DOHH2 (cell line): ENCODE measurements around the gene HEPHL1.

ENCODE experiments used
- H3F3A ChIP-seq: fragments of 200-600 bp; sonication (generic), shearing (Covaris generic); 2 replicates; pipeline ENCODE4 v1.6.0; 2016; ENCODE audit warnings: antibody characterized with exemption, mild to moderate bottlenecking; ENCODE audit not compliant: control insufficient read depth, insufficient read depth
- H3K27ac ChIP-seq: fragments of 200-600 bp; sonication (generic); 2 replicates; pipeline ENCODE4 v1.5.1; 2014; ENCODE audit warnings: low read depth, mild to moderate bottlenecking, low read length, moderate library complexity
- H3K27me3 ChIP-seq: fragments of 200-600 bp; sonication (generic); 2 replicates; pipeline ENCODE4 v1.6.1; 2014; ENCODE audit warnings: mild to moderate bottlenecking, low read length, mixed read lengths; ENCODE audit not compliant: control insufficient read depth
- H3K36me3 ChIP-seq: fragments of 200-600 bp; sonication (generic); 2 replicates; pipeline ENCODE4 v1.6.1; 2014; ENCODE audit warnings: mild to moderate bottlenecking, low read length, moderate library complexity, mixed read lengths; ENCODE audit not compliant: control insufficient read depth
- H3K4me1 ChIP-seq: fragments of 200-600 bp; sonication (generic); 2 replicates; pipeline ENCODE4 v1.6.1; 2014; ENCODE audit warnings: mild to moderate bottlenecking, low read length, mixed read lengths; ENCODE audit not compliant: control insufficient read depth
- H3K4me2 ChIP-seq: fragments of 200-600 bp; sonication (generic); 2 replicates; pipeline ENCODE4 v1.6.0; 2014; ENCODE audit warnings: mild to moderate bottlenecking, low read length, moderate library complexity
- H3K4me3 ChIP-seq: fragments of 200-600 bp; sonication (generic); 2 replicates; pipeline ENCODE4 v1.5.1; 2014; ENCODE audit warnings: mild to moderate bottlenecking, low read length, mixed read lengths
- H3K79me2 ChIP-seq: fragments of 200-600 bp; sonication (generic); 2 replicates; pipeline ENCODE4 v1.6.1; 2014; ENCODE audit warnings: mild to moderate bottlenecking, low read length, mixed read lengths; ENCODE audit not compliant: control insufficient read depth
- H3K9me2 ChIP-seq: fragments of 200-600 bp; sonication (generic); replicated peaks from 2 replicates; pipeline ENCODE4 v1.6.1; 2014; ENCODE audit warnings: mild to moderate bottlenecking, low read length, mixed read lengths; ENCODE audit not compliant: control insufficient read depth
- H3K9me3 ChIP-seq: fragments of 200-600 bp; sonication (generic); 2 replicates; pipeline ENCODE4 v1.6.1; 2014; ENCODE audit warnings: antibody characterized with exemption, low read length, mixed read lengths; ENCODE audit not compliant: control insufficient read depth, insufficient read depth
- H4K20me1 ChIP-seq: fragments of 200-600 bp; sonication (generic); 2 replicates; pipeline ENCODE4 v1.6.0; 2014; ENCODE audit warnings: low read depth, mild to moderate bottlenecking, antibody characterized with exemption, low read length, moderate library complexity; ENCODE audit not compliant: control insufficient read depth, insufficient read depth
- EZH2phosphoT487 ChIP-seq: fragments of 200-600 bp; sonication (generic); IDR thresholded peaks from 2 replicates; pipeline ENCODE4 v1.6.1; 2017; ENCODE audit warnings: borderline replicate concordance, mild to moderate bottlenecking, antibody characterized with exemption, low read length, moderate library complexity, mixed read lengths
- TF ChIP-seq, protein P1 (sequence below): fragments of 200-600 bp; sonication (generic); IDR thresholded peaks from one replicate; pipeline ENCODE4 v1.5.1; 2014; ENCODE audit warnings: antibody characterized with exemption, mild to moderate bottlenecking, low read depth, low read length; ENCODE audit not compliant: poor library complexity, severe bottlenecking

The HEPHL1 gene

DNA sequence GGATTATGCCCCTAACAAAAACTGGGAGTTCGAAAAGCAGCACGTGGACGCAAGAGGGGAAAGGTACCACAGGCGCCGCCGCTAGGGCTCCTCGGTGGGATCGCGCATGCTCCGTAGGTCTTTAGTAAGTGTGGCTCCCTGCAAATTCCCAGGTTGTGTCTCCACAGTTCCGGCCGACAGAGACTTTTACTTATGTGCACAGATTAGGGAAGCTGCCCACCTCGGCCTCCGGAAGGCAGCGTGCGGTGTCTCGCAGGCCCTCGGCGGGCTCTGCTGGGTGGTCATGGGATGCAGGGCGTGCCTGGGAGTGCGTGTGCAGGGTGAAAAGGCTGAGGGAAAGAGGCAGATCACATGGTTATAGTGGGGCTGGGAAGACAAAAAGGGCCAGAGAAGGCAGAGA is 67.8 kb downstream of the HEPHL1 start:
- no peaks in the 10 kb centered on the region for H3K9me2 ChIP-seq
- no peak overlapping the region for H3K4me3 ChIP-seq
- H3K4me1 ChIP-seq, result no peaks in the 10 kb centered on the region
- no peaks in the 10 kb centered on the region for H3K79me2 ChIP-seq
- TF ChIP-seq, protein P1, sequence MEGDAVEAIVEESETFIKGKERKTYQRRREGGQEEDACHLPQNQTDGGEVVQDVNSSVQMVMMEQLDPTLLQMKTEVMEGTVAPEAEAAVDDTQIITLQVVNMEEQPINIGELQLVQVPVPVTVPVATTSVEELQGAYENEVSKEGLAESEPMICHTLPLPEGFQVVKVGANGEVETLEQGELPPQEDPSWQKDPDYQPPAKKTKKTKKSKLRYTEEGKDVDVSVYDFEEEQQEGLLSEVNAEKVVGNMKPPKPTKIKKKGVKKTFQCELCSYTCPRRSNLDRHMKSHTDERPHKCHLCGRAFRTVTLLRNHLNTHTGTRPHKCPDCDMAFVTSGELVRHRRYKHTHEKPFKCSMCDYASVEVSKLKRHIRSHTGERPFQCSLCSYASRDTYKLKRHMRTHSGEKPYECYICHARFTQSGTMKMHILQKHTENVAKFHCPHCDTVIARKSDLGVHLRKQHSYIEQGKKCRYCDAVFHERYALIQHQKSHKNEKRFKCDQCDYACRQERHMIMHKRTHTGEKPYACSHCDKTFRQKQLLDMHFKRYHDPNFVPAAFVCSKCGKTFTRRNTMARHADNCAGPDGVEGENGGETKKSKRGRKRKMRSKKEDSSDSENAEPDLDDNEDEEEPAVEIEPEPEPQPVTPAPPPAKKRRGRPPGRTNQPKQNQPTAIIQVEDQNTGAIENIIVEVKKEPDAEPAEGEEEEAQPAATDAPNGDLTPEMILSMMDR, result no peak
- TF ChIP-seq EZH2phosphoT487, result no peak
- H3K27ac ChIP-seq, result no peak overlapping the region
- H3K9me3 ChIP-seq, result no peaks in the 10 kb centered on the region
- no peaks in the 10 kb centered on the region for H3K36me3 ChIP-seq
- H4K20me1 ChIP-seq, result no peaks in the 10 kb centered on the region
- H3K27me3 ChIP-seq, result no peaks in the 10 kb centered on the region
- H3F3A ChIP-seq, result no peaks in the 10 kb centered on the region
- H3K4me2 ChIP-seq, result no peak overlapping the region

- no peaks in the 10 kb centered on the region for H4K20me1 ChIP-seq
- H3K4me3 ChIP-seq, result no peak overlapping the region
- no peaks in the 10 kb centered on the region for H3F3A ChIP-seq
- no peaks in the 10 kb centered on the region for H3K9me2 ChIP-seq
- H3K36me3 ChIP-seq, result no peaks in the 10 kb centered on the region
- TF ChIP-seq EZH2phosphoT487, result no peak
- TF ChIP-seq, protein P1, result no peak
- H3K4me1 ChIP-seq, result no peaks in the 10 kb centered on the region
- H3K79me2 ChIP-seq, result no peaks in the 10 kb centered on the region
- H3K4me2 ChIP-seq, result no peak overlapping the region
- H3K27ac ChIP-seq, result no peak overlapping the region
- H3K9me3 ChIP-seq, result no peaks in the 10 kb centered on the region
- H3K27me3 ChIP-seq, result no peaks in the 10 kb centered on the region
These were observed 68.2 kb downstream of the HEPHL1 start for GRCh38 chr11:94089341-94089740.

GRCh38 chr11:94090401-94090800 is 69.2 kb downstream of the HEPHL1 start:
- Histone ChIP-seq H3K9me3 (no peaks in the 10 kb centered on the region), H3K27ac (no peak overlapping the region), H3K27me3 (no peaks in the 10 kb centered on the region), H3F3A (no peaks in the 10 kb centered on the region), H3K36me3 (no peaks in the 10 kb centered on the region), H3K4me2 (no peak overlapping the region), H3K79me2 (no peaks in the 10 kb centered on the region), H3K9me2 (no peaks in the 10 kb centered on the region), H3K4me1 (no peaks in the 10 kb centered on the region), H4K20me1 (no peaks in the 10 kb centered on the region), H3K4me3 (no peak overlapping the region)
- TF ChIP-seq, protein P1, result no peak
- TF ChIP-seq EZH2phosphoT487, result no peak

GRCh38 chr11:94091091-94091490 is 69.9 kb downstream of the HEPHL1 start:
- no peaks in the 10 kb centered on the region for H3K4me1 ChIP-seq
- TF ChIP-seq EZH2phosphoT487, result no peak
- TF ChIP-seq, protein P1, result no peak
- H3K4me3 ChIP-seq, result no peak overlapping the region
- no peaks in the 10 kb centered on the region for H4K20me1 ChIP-seq
- no peaks in the 10 kb centered on the region for H3K36me3 ChIP-seq
- H3K9me2 ChIP-seq, result no peaks in the 10 kb centered on the region
- H3K27me3 ChIP-seq, result no peaks in the 10 kb centered on the region
- H3K4me2 ChIP-seq, result no peak overlapping the region
- H3K79me2 ChIP-seq, result no peaks in the 10 kb centered on the region
- no peaks in the 10 kb centered on the region for H3F3A ChIP-seq
- H3K9me3 ChIP-seq, result no peaks in the 10 kb centered on the region
- H3K27ac ChIP-seq, result no peak overlapping the region
